ENCODE measurements around the gene LRFN5.
A peak's percentile ranks its signal among the peaks of the same experiment; 100 is the strongest.
"Not testable (repeated sequence)": the region's sequence is repeated elsewhere in the genome, so short reads cannot be mapped to it uniquely, and the experiment has no call there.

Gene LRFN5

DNA sequence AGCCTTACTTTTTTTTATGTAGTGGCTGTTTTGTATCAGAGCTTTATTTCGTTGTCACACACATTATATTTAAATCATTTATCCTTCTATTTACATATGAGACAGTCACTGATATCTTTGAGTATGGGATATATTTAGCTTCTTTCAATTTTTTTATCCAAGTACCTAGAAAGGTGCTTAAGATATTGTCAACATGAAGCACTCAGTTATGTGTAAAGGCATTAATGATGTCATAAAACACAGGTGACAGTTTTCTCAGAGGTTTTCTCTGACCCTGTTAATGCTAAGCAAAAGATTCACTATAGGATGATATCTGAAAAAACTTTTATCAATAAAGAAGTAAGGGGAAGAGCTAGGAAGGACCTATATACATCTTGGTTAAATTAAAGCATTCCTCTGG is 23.2 kb downstream of the LRFN5 start:
- intact Hi-C loops (cut with DNase I): no loop called here
- DNase-seq: no peak

DNA sequence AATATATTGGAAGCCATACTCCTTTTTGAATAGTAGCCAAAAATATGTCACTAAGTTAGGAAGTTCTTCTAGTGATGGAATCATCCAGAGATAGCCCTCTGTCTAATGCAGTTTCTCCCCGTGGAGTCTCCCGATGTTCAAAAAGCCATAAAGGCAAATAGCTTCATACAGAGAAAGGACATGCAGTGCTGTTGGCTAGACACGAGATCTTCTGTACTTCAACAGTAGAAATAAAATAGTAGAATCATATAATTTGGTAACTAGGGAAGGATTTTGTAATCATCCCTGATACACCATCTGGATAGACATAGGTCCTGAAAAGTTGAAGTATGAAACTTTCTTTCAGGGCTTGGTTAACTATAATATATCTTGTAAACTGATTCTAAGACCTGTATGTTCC is 27.6 kb downstream of the LRFN5 start:
- DNase-seq: no peak
- intact Hi-C loops (cut with DNase I): no loop called here

DNA sequence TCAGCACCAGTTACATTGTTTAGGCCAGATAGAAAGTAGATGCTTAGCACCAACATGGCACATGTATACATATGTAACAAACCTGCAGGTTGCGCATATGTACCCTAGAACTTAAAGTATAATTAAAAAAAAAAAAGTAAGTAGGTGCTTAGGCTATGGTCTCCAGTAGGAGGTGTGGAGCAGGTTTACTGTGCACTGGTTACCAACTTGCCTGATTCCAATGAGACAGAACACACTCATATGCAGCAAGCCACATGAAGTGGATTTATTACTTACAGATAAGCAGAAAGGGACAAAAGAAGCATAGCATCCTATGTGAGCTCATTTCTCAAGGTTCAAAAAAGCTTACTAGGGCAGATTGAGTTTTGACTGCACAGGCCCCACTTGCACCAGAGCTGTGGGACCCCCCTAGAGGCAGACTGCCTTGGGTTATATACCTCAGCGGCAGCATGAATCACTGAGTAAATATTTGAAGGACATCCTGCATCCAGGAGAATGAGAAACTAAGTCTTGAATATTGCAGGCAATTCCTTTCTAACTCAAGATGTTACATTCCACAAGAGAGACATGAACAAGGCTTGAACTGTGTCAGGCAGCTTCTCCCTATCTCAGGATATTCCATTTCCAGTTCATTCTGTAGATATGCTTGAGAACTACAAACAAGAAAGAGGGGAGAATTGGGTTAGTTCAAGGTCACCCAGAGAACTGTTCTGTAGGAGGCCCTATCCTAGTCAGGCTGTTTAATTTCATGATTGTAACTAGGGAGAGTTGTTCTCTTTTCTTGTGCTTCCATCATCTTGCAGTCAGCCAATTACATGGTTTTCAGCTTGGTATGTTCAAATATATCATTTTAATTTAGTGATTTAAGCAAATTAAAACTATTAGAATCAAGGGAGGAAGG is 30.1 kb downstream of the LRFN5 start:
- intact Hi-C loops (cut with DNase I): no loop called here
- no peak for DNase-seq

DNA sequence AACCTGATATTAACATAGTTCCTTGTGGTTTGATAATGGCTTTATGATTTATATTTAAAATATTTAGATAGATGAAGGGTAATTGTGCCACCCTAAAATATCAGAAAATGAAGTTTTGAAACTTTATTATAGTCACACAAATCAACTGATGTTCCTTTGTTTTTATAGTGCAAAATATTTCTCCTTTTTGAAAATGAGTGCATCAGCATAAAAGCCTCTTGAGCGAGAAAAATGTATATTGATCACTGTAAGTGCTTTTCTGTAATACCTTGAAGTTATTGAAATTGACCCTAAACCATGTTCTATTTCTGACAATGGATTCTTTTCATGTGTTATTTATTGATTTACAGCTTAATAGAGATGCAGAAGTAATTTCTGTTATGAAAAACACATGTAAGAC is 35.0 kb downstream of the LRFN5 start:
- no peak for DNase-seq
- intact Hi-C loops (cut with DNase I): no loop called here

DNA sequence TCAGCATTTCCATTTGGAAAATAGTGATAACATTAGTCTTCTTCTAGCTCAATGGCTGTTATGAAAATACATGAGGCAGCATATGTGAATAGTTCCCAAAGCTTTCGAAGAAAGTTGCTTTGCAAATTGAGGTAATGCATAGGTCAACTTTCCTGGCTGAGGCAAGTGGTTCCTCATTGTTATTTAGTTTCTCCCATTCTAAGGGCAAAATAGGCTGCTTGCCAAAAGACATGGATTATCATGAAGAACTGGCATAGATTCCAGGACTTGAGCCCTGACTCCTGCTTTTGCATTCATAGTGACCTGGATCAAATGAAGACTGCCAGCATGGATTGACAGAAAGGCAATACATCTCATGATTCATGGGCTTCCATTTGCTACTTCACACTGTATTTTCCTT is 35.7 kb downstream of the LRFN5 start:
- no peak for DNase-seq
- intact Hi-C loops (cut with DNase I): no loop called here

DNA sequence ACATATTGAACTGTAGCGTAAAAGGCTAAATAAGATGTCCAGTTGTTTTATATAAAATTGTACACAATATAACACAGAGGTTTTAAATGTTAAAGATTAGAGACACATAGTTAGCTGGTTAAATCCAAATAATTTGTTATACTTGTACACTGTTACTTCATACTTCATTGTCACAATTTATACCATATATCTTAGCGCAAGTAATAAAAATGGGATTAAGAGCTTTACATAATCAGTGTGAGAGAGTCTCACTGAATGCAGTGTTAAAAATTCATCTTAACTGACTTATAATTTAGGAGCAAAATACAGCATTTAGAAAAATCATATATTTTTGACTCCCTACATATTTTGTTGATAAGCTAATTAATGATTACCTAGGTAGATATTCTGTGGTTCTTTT is 36.1 kb downstream of the LRFN5 start:
- intact Hi-C loops (cut with DNase I): no loop called here
- no peak for DNase-seq

DNA sequence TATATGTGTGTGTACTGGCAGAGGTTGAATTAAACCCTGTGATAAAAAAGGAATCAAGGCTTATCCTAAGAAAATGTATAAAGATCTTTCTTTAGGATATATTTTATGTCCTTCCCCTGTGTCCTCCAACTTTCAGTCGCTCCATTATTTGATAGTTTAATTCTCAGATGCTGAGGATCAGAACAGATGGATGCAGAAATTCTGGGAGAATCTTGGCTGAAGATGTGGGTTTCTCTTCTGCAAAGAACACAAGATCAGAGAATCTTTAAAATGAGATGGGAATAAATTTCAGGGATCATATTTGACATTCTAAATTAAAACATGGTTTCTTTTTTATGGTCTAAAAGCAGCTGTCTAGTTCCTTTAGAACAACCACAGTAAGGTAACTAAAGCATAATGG is 37.9 kb downstream of the LRFN5 start:
- DNase-seq: no peak
- intact Hi-C loops (cut with DNase I): no loop called here

DNA sequence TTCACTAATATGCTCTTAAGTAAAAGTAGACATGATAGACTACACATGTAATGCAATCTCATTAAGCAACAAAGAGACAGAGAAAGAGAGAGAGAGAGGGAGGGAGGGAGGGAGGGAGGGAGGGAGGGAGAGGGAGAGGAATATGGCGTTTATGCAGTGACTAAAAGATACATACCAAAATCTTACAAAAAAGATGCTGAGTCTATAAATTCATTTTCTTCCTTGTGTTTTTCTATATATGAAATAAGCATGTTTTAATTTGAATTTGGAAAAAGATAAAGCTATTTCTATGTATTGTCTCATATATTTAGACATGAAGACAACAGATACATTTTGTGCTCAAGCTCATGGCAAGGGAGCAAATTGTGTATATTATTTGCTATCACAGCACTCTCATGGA is 44.1 kb downstream of the LRFN5 start:
- no peak for DNase-seq
- intact Hi-C loops (cut with DNase I): no loop called here

DNA sequence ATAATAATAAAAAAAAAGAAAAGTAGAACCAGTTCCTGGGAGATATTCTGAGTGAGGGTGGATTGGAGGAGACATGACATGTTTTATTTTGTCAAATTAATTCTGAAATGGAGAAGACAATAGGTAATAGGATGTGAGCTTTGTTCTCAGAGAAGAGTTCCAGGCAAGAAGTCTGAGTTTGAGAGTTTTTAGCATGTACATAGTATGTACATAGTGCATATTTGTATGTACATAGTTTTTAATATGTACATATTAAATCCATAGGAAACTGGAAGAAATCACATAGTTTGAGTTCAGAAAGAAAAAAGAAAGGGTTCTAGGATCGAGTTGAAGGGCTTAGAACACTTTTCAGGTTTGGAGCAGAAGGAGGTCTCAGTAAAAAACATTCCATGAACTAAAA is 47.5 kb downstream of the LRFN5 start:
- intact Hi-C loops (cut with DNase I): no loop called here
- DNase-seq: no peak

DNA sequence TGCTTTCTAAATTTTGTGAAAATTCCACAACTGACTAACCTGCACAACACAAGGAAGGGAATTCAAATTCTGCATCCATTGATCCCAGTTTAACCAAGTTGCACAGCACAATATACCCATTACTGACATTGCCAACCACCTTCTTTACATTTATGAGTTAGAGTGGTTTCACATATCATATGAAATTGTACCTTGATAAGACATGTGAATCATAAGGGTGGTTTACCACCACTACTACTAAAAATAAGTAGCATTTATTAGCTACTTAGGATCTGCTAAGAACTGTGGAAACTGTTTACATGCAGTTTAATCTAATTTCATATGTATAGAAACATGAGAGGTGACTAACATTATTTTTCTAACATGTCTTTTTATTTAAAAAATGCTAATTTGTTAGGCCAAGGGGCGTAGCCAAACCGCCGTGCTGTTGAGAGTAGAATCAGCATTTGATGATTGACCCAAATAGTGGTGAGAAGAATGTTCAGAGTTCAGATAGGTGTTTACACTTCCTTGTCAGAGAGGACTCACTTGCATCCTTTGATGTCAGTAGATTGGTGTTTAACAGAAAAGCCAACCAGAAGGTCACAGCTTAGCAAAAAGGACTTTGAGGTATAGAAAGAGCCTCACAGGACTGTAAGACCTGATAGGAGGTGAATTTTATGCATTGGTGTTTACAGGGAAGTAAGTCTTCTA is 56.2 kb downstream of the LRFN5 start:
- intact Hi-C loops (cut with DNase I): no loop called here
- no peak for DNase-seq

DNA sequence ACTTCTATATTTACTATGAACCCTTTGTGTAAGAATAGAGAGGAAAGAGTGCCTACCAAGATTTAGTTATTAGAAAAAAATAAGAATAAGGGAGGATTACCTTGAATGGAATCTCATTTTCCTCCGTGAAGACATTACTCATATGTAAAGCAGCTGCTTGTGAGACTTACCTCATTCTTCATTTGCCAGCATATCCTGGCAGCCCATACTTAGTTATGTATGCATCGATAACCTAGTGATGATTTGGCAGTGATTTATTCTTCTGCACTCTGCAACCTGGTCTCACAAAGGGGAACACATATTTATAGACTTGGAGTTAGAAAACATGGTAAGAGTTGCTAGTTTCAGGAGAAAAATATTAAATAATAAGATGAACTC is 56.8 kb downstream of the LRFN5 start:
- DNase-seq: peak in 2 of 42 donors; percentile 15 to 18
- intact Hi-C loops (cut with DNase I): no loop called here

DNA sequence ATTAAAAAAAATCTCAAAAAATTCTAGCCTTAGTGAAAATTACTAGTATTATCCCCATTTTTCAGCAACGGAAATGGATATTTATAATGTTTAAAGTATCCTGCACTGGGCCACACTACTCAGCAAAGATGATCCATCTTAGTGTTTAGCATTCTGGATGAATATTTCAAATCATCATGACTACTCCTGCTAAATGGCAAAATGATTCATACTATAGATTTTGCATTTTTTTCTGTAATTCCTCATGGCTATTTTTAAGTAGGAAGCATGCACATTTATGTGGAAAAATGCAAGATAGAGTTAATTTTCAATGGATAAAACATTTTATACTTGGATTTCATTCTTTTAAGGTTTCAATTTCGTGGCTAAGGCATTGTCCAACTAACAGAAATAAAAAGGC is 59.6 kb downstream of the LRFN5 start:
- intact Hi-C loops (cut with DNase I): no loop called here
- DNase-seq: no peak

DNA sequence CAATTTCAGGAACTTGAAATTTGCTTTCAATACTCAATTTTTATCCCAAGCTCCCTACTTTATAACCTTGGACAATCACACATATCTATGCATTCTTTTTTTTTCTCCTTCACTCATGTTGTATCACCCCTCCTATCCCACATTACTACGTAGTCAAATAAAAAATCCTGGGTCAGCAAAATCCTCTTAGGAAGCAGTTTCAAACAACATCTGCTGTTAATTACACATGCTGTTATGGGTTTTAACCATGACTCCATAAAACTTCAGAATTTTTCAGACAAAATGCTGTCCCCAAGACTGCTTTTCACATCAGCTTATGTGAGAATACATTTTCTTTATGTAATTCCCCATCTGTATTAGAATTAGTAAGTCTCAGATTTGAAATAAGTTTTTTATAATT is 61.7 kb downstream of the LRFN5 start:
- intact Hi-C loops (cut with DNase I): no loop called here

DNA sequence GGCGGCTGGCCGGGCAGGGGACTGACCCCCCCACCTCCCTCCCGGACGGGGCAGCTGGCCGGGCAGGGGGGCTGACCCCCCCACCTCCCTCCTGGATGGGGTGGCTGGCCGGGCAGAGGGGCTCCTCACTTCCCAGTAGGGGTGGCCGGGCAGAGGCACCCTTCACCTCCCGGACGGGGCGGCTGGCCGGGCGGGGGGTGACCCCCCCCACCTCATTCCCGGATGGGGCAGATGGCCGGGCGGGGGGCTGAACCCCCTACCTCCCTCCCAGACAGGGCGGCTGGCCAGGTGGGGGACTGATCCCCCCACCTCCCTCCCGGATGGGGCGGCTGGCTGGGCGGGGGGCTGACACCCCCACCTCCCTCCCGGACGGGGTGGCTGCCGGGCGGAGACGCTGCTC is 66.9 kb downstream of the LRFN5 start:
- intact Hi-C loops (cut with DNase I); DNase-seq: not testable (repeated sequence)

More for the DNA sequence above, 61.7 kb downstream of the LRFN5 start:
- no peak for DNase-seq

DNA sequence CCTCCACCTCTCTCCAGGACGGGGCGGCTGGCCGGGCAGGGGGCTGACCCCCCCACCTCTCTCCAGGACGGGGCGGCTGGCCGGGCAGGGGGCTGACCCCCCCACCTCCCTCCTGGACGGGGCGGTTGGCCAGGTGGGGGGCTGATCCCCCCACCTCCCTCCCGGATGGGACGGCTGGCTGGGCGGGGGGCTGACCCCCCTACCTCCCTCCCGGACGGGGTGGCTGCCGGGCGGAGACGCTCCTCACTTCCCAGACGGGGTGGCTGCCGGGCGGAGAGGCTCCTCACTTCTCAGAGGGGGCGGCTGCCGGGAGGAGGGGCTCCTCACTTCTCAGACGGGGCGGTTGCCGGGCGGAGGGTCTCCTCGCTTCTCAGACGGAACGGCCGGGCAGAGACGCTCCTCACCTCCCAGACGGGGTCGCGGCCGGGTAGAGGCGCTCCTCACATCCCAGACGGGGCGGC is 67.9 kb downstream of the LRFN5 start:
- DNase-seq; intact Hi-C loops (cut with DNase I): not testable (repeated sequence)

DNA sequence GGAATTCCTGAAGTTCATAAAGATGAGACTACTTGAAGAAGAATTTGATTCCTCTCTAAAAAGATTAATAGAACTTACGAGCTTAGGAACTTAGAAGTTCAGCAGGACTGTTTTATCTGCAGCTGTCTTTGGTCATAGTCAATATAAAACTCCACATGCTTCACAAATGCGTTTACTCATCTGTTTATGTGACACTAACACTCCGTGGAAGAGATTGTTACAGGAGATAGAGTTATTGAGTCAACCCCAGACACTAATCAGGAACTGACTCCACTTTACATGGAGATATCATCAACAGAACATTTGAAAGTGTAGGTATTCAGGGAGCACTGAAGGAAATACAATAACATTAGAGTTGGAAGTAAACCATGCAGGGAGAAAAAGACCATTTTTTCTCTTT is 92.8 kb downstream of the LRFN5 start:
- no peak for DNase-seq
- intact Hi-C loops (cut with DNase I): no loop called here

DNA sequence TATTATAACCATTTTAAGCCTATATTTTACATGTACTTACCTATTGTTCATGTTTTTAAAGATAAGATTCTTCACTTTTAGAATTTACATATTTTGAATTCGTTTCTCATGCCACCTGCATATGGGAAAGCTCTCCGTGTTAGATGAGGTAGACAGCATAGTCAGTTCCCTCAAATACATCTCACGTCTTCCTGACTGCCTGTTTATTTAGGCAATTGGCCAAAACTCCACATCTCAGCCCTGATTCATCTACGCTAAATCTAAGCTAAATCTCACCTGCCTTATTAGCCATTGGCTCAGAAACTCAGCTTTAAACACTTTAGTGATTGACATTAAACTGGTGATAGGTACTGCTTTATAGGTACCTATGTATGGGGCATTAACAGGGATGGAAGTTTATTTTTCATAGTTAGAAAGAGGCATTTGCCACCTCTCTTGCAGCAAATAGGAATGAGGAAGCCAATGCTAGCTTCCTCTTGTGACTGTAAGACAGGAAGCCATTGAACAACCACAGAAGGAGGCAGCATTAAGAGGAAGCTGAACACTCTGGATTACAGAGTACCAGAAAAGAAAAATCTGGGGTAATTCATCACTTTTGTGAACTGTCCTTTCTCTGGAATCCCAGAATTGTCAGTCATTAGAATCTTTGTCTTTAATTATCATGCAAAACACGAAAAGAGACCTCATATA is 111.9 kb downstream of the LRFN5 start:
- intact Hi-C loops (cut with DNase I): no loop called here
- no peak for DNase-seq

DNA sequence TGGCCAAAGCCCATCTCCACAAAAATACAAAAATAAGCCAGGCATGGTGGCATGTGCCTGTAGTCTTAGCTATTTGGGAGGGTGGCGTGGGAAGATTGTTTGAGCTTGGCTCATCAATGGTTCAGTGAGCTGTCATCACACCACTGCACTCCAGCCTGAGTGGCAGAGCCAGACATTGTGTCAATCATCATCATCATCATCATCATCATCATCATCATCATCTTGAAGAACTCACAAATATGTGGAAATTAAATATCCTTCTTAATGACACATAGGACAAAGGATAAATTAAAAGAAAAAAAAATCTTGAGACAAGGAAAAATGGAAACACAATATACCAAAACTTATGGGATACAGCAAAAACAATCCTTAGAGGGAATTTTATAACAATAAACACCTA is 132.5 kb downstream of the LRFN5 start:
- DNase-seq: no peak
- intact Hi-C loops (cut with DNase I): no loop called here

DNA sequence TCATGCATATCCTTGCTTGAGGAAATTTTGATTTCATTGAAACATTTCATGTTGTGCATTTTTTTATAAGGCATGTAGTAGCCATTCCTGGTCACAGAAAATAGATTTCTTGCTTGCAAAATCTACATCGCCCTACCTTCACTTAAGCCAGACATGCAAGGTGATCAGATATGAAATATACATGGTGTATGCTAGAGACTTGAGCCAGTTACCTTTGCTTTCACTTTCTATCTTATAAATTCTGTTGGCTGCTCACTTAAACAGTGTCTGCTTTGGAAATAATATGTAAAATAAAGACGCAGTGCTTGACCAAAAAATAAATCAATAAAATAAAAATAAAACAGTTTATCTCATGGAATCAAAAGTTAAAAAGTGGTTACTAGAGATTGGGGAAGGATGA is 136.5 kb downstream of the LRFN5 start:
- intact Hi-C loops (cut with DNase I): no loop called here

DNA sequence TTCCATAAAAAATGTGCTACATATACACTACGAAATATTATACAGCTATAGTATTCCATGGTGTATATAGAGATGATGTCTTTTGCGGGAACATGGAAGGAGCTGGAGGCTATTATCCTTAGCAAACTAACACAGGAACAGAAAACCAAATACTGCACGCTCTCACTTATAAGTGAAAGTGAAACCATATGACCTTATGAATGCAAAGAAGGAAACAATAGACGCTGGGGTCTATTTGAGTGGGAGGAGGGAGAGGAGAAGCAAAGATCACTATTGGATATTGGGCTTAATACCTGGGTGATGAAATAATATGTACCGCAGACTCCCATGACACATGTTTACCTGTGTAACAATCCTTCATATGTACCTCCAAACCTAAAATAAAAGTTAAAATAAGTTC is 142.8 kb downstream of the LRFN5 start:
- DNase-seq: no peak
- intact Hi-C loops (cut with DNase I): no loop called here

More for the DNA sequence above, 136.5 kb downstream of the LRFN5 start:
- DNase-seq: no peak
